Measurements from ENCODE around the gene PCYOX1L.

DNA sequence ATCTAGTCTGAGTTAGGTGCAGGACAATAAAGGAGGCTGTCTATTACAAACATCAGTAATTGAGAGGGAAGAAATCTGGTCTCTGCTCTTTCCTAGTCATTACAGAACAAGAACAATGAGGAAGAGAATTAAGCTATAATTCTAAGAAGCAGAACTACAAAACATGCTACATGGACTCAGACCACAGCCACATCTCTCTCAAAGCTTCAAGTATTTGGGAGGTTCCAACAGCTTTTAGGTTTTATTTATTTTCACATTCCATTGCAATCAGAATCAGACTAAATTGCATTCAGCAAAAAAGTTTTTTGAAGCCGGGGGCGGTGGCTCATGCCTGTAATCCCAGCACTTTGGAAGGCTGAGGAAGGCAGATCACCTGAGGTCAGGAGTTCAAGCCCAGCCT is 13.7 kb upstream of the PCYOX1L start:
- TF ChIP-seq, protein P1, sequence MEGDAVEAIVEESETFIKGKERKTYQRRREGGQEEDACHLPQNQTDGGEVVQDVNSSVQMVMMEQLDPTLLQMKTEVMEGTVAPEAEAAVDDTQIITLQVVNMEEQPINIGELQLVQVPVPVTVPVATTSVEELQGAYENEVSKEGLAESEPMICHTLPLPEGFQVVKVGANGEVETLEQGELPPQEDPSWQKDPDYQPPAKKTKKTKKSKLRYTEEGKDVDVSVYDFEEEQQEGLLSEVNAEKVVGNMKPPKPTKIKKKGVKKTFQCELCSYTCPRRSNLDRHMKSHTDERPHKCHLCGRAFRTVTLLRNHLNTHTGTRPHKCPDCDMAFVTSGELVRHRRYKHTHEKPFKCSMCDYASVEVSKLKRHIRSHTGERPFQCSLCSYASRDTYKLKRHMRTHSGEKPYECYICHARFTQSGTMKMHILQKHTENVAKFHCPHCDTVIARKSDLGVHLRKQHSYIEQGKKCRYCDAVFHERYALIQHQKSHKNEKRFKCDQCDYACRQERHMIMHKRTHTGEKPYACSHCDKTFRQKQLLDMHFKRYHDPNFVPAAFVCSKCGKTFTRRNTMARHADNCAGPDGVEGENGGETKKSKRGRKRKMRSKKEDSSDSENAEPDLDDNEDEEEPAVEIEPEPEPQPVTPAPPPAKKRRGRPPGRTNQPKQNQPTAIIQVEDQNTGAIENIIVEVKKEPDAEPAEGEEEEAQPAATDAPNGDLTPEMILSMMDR (IDR thresholded peaks at IDR 0.05) = no peak
- TF ChIP-seq SIN3A (IDR thresholded peaks at IDR 0.05; ENCODE audit: borderline replicate concordance, insufficient read depth, low read depth, low read length) = no peak
- TF ChIP-seq POLR2AphosphoS5 (IDR thresholded peaks at IDR 0.05; ENCODE audit: low read depth, low read length) = no peak
- TF ChIP-seq, protein P2, sequence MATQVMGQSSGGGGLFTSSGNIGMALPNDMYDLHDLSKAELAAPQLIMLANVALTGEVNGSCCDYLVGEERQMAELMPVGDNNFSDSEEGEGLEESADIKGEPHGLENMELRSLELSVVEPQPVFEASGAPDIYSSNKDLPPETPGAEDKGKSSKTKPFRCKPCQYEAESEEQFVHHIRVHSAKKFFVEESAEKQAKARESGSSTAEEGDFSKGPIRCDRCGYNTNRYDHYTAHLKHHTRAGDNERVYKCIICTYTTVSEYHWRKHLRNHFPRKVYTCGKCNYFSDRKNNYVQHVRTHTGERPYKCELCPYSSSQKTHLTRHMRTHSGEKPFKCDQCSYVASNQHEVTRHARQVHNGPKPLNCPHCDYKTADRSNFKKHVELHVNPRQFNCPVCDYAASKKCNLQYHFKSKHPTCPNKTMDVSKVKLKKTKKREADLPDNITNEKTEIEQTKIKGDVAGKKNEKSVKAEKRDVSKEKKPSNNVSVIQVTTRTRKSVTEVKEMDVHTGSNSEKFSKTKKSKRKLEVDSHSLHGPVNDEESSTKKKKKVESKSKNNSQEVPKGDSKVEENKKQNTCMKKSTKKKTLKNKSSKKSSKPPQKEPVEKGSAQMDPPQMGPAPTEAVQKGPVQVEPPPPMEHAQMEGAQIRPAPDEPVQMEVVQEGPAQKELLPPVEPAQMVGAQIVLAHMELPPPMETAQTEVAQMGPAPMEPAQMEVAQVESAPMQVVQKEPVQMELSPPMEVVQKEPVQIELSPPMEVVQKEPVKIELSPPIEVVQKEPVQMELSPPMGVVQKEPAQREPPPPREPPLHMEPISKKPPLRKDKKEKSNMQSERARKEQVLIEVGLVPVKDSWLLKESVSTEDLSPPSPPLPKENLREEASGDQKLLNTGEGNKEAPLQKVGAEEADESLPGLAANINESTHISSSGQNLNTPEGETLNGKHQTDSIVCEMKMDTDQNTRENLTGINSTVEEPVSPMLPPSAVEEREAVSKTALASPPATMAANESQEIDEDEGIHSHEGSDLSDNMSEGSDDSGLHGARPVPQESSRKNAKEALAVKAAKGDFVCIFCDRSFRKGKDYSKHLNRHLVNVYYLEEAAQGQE (IDR thresholded peaks at IDR 0.05; ENCODE audit: insufficient read depth in 1 of 2, low read depth in 2 of 2, low read length in 1 of 2) = no peak
